Measurements from ENCODE around the gene TAF7. TPM values are rescaled to one million over a fixed set of nuclear protein-coding genes. Genes with fewer than 3 reads are reported as not detected.

Gene TAF7
- total and polyA plus RNA-seq, 9 of the 15 experiments (the other 6 are each of a cell fraction or from before 2014, with no cell fraction given), result 51.6 to 116 (median 73.3) TPM

DNA sequence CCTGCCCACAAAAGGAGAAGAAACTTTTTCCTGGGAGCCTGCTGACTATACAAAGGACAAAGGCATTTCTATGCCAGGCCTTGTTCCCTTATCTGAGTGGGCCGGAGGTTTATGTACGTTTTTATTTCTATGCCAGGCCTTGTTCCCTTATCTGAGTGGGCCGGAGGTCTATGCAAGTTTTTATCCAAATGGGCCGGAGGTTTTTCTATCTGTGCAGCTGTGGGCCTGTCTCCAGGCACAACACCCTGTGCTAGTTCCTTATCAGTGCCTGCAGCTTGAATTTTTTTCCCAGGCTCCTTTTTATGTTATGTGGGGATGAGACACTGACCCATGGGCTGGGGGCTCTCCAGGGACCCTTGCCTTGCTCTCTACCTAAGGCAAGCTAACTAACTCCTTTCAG, 22.2 kb downstream of the TAF7 start (continued):
- TF ChIP-seq FOSL1 (tag; conservative IDR thresholded peaks at IDR 0.05) (peak; percentile 41), DMBX1 (CRISPR knock-in tag; IDR thresholded peaks at IDR 0.05; ENCODE audit: borderline replicate concordance) (peak; percentile 72; the same call in 1 of the 2 replicates), FOXM1 (IDR thresholded peaks at IDR 0.05; ENCODE audit: low read depth) (peak; percentile 75), FOXM1 (CRISPR knock-in tag; IDR thresholded peaks at IDR 0.05; ENCODE audit: low read depth) (no peak), E2F3 (CRISPR knock-in tag; IDR thresholded peaks at IDR 0.05) (no peak), NFIC (IDR thresholded peaks at IDR 0.05) (peak; percentile 84), STAT5A (IDR thresholded peaks at IDR 0.05; ENCODE audit: borderline replicate concordance, low read length) (peak; percentile 68), NCOA4 (IDR thresholded peaks at IDR 0.05; ENCODE audit: partially characterized antibody) (no peak), TEAD4 (IDR thresholded peaks at IDR 0.05; ENCODE audit: low read length) (peak; percentile 94), TEAD4 (CRISPR knock-in tag; IDR thresholded peaks at IDR 0.05; ENCODE audit: borderline replicate concordance) (no peak), EP300 (IDR thresholded peaks at IDR 0.05; ENCODE audit: low read length) (peak; percentile 36; the same call in 1 of the 2 replicates), BACH1 (tag; IDR thresholded peaks at IDR 0.05) (no peak), ZNF217 (CRISPR knock-in tag; IDR thresholded peaks at IDR 0.05) (no peak), SMARCE1 (IDR thresholded peaks at IDR 0.05) (0 out of 2 replicates have a peak, but pooled peaks have one; percentile 35), SREBF1 (IDR thresholded peaks at IDR 0.05; ENCODE audit: borderline replicate concordance, low read depth, low read length) (no peak), PML (IDR thresholded peaks at IDR 0.05; ENCODE audit: low read length) (peak; percentile 87), ZNF589 (CRISPR knock-in tag; IDR thresholded peaks at IDR 0.05; ENCODE audit: low read depth) (peak; percentile 91), ZNF239 (CRISPR knock-in tag; IDR thresholded peaks at IDR 0.05) (peak; percentile 40; the same call in 1 of the 2 replicates), TAL1 (IDR thresholded peaks at IDR 0.05) (peak; percentile 88), SMARCA4 (IDR thresholded peaks at IDR 0.05) (peak; percentile 64), POLR2AphosphoS5 (IDR thresholded peaks at IDR 0.05; ENCODE audit: control insufficient read depth, insufficient read depth, low read depth, low read length) (peak; percentile 89), CBFA2T2 (conservative IDR thresholded peaks at IDR 0.05) (peak; percentile 94), HDAC3 (IDR thresholded peaks at IDR 0.05; ENCODE audit: borderline replicate concordance, partially characterized antibody) (peak; percentile 47), CBFA2T3 (IDR thresholded peaks at IDR 0.05) (peak; percentile 94), ZNF561 (CRISPR knock-in tag; conservative IDR thresholded peaks at IDR 0.05) (no peak), PPARD (CRISPR knock-in tag; IDR thresholded peaks at IDR 0.05) (no peak), TCF3 (CRISPR knock-in tag; IDR thresholded peaks at IDR 0.05) (peak; percentile 72), ARID1B (IDR thresholded peaks at IDR 0.05) (peak; percentile 91), NCOR1 (IDR thresholded peaks at IDR 0.05) (peak; percentile 89)
- TF ChIP-seq, protein P1, sequence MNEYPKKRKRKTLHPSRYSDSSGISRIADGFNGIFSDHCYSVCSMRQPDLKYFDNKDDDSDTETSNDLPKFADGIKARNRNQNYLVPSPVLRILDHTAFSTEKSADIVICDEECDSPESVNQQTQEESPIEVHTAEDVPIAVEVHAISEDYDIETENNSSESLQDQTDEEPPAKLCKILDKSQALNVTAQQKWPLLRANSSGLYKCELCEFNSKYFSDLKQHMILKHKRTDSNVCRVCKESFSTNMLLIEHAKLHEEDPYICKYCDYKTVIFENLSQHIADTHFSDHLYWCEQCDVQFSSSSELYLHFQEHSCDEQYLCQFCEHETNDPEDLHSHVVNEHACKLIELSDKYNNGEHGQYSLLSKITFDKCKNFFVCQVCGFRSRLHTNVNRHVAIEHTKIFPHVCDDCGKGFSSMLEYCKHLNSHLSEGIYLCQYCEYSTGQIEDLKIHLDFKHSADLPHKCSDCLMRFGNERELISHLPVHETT (CRISPR knock-in tag; conservative IDR thresholded peaks at IDR 0.05 in 1 of 2, IDR thresholded peaks at IDR 0.05 in 1 of 2), result 0 out of 4 replicates have a peak, but pooled peaks of 1 of the 2 experiments have one; percentile 23
- TF ChIP-seq, protein P2, sequence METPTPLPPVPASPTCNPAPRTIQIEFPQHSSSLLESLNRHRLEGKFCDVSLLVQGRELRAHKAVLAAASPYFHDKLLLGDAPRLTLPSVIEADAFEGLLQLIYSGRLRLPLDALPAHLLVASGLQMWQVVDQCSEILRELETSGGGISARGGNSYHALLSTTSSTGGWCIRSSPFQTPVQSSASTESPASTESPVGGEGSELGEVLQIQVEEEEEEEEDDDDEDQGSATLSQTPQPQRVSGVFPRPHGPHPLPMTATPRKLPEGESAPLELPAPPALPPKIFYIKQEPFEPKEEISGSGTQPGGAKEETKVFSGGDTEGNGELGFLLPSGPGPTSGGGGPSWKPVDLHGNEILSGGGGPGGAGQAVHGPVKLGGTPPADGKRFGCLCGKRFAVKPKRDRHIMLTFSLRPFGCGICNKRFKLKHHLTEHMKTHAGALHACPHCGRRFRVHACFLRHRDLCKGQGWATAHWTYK (CRISPR knock-in tag; IDR thresholded peaks at IDR 0.05), result 0 out of 2 replicates have a peak, but pooled peaks have one; percentile 29
